NCI-H1436 treated with DMSO at 0.1 percent for 48 hours (cell line): ENCODE results near the gene FBXL19.
A peak's percentile ranks its signal among the peaks of the same experiment; 100 is the strongest.
"Not testable (repeated sequence)": the region's sequence is repeated elsewhere in the genome, so short reads cannot be mapped to it uniquely, and the experiment has no call there.

ENCODE experiments used
- DNase-seq: peaks from one replicate; lab custom pipeline; 2025; lab: John Stamatoyannopoulos, UW

The FBXL19 gene

GRCh38 chr16:30922960-30923535 lies 324 bp upstream of the FBXL19 start:
- peak; percentile 95 for DNase-seq

GRCh38 chr16:30924076-30924912 lies 922 bp downstream of the FBXL19 start:
- no peak for DNase-seq

GRCh38 chr16:30924913-30925631 lies 1.7 kb downstream of the FBXL19 start:
- DNase-seq = no peak

- no peak for DNase-seq
Observed at GRCh38 chr16:30925632-30925987, 2.2 kb downstream of the FBXL19 start.

- no peak for DNase-seq
Observed at GRCh38 chr16:30925995-30926811, 2.8 kb downstream of the FBXL19 start.

- DNase-seq = no peak
Observed at GRCh38 chr16:30926937-30927788, 3.8 kb downstream of the FBXL19 start.

- peak; percentile 84 for DNase-seq
Observed at GRCh38 chr16:30927789-30928378, 4.5 kb downstream of the FBXL19 start.

- no peak for DNase-seq
Observed at GRCh38 chr16:30928390-30928789, 5.0 kb downstream of the FBXL19 start.

- no peak for DNase-seq
Observed at GRCh38 chr16:30929167-30929566, 5.8 kb downstream of the FBXL19 start.

GRCh38 chr16:30930160-30930571 lies 6.8 kb downstream of the FBXL19 start:
- DNase-seq = no peak

- DNase-seq = no peak
Observed at GRCh38 chr16:30931068-30931650, 7.8 kb downstream of the FBXL19 start.

- DNase-seq = no peak
Observed at GRCh38 chr16:30934827-30935557, 11.6 kb downstream of the FBXL19 start.

GRCh38 chr16:30937692-30938091 lies 14.3 kb downstream of the FBXL19 start:
- DNase-seq = no peak

GRCh38 chr16:30939571-30939970 lies 16.2 kb downstream of the FBXL19 start:
- not testable (repeated sequence) for DNase-seq

GRCh38 chr16:30941600-30942425 lies 18.4 kb downstream of the FBXL19 start:
- no peak for DNase-seq

- no peak for DNase-seq
Observed at GRCh38 chr16:30942426-30942806, 19.0 kb downstream of the FBXL19 start.

GRCh38 chr16:30944352-30944751 lies 21.0 kb downstream of the FBXL19 start:
- DNase-seq = no peak

- no peak for DNase-seq
Observed at GRCh38 chr16:30946671-30947540, 23.5 kb downstream of the FBXL19 start.
